Mononuclear cell (primary cell): ENCODE results near the gene CARD14. TPM values are rescaled to one million over a fixed set of nuclear protein-coding genes. Genes with fewer than 3 reads are reported as not detected.

ENCODE experiments used
- H3K27me3 ChIP-seq: 2 replicates; pipeline ENCODE4 v1.6.0; 2011; ENCODE audit warnings: low read length, control low read depth; ENCODE audit not compliant: insufficient read depth
- H3K4me1 ChIP-seq: 2 replicates; pipeline ENCODE4 v1.5.1; 2011; ENCODE audit warnings: mild to moderate bottlenecking, low read length, control low read depth; ENCODE audit not compliant: insufficient read depth
- H3K4me3 ChIP-seq: 2 replicates; pipeline ENCODE4 v1.5.1; 2011; ENCODE audit warnings: mild to moderate bottlenecking, low read length, moderate library complexity
- H3K9me3 ChIP-seq: 2 replicates; pipeline ENCODE4 v1.5.1; 2011; ENCODE audit warnings: low read depth, mild to moderate bottlenecking, control low read depth, low read length
- total RNA-seq: library from RNA; depleted of rRNA; stranded (reverse); fragments of >200 nt; gene quantifications from one replicate; pipeline ENCODE4 v1.2.3, GENCODE V29; 2012

The CARD14 gene
- total RNA-seq, 1 donor: under 0.01 TPM

DNA sequence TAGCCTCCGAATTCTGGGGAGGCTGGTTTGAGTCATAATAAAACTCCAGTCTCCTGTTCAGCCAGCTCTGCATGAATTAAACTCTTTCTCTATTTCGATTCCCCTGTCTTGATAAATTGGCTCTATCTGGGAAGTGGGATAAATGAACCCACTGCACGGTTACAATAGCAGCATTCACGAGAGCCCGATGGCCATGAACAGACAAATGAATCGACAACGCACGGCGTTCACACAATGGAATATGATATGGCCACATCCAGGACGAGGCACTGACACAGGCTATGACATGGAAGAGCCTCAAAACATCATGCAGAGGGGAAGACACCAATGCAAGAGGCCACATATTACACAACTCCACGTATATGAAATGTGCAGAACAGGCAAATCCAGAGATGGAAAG, 5.6 kb upstream of the CARD14 start:
- H3K27me3 ChIP-seq: peaks cover 2% of the 10 kb centered on the region

DNA sequence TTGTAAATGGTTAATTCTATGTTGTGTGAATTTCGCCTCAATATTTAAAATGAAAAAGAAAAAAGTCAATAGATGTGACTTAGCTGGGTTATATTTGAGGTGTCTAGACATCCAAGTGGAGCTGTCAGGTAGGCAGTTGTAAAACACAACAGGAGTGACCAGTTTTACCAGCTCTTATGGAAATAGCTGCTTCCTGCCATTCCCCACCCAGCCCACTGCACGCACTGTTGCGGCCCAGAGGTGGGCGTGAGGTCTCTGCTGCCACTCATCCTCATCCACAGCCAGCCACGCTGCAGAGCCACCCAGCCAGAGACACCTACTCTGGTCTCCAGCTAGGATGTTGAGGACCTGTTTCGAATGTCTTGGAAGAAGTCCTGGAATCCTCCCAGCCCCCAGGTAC, 3.4 kb upstream of the CARD14 start:
- Histone ChIP-seq H3K4me3 (no peak overlapping the region), H3K9me3 (no peaks in the 10 kb centered on the region), H3K27me3 (no peaks in the 10 kb centered on the region), H3K4me1 (no peaks in the 10 kb centered on the region)

More for the DNA sequence above, 5.6 kb upstream of the CARD14 start:
- Histone ChIP-seq H3K4me3 (no peak overlapping the region), H3K9me3 (no peaks in the 10 kb centered on the region), H3K4me1 (no peaks in the 10 kb centered on the region)

- Histone ChIP-seq H3K9me3 (no peaks in the 10 kb centered on the region), H3K4me1 (no peaks in the 10 kb centered on the region), H3K27me3 (no peaks in the 10 kb centered on the region)
Measured at GRCh38 chr17:80168371-80168770, 1.5 kb upstream of the CARD14 start.

GRCh38 chr17:80169107-80169506, 723 bp upstream of the CARD14 start:
- Histone ChIP-seq H3K27me3 (no peaks in the 10 kb centered on the region), H3K9me3 (no peaks in the 10 kb centered on the region), H3K4me3 (no peak overlapping the region), H3K4me1 (no peaks in the 10 kb centered on the region)

More at GRCh38 chr17:80168371-80168770, 1.5 kb upstream of the CARD14 start:
- no peak overlapping the region for H3K4me3 ChIP-seq

- no peaks in the 10 kb centered on the region for H3K9me3 ChIP-seq
- no peaks in the 10 kb centered on the region for H3K27me3 ChIP-seq
- H3K4me3 ChIP-seq: no peak overlapping the region
- H3K4me1 ChIP-seq: no peaks in the 10 kb centered on the region
Measured at GRCh38 chr17:80171681-80172080, 1.9 kb downstream of the CARD14 start.

DNA sequence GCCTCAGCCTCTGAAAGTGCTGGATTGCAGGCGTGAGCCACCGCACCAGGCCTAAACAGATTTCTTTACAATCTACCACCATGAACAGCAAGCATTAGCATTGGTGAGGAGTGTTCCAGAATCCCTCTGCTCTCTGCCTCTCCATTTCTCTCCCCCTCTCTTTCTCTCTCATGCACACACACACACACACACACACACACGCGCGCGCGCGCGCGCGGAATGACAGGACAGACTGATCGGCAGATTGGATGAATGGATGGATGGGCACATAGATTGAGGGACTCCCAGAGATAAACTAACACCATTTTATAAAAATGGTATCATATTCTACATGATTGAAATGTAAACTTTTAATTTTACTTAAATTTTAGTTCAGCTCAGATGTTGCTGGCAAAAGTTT, 3.3 kb downstream of the CARD14 start:
- H3K4me1 ChIP-seq: no peaks in the 10 kb centered on the region
- H3K27me3 ChIP-seq: no peaks in the 10 kb centered on the region

GRCh38 chr17:80173916-80174315, 4.1 kb downstream of the CARD14 start:
- H3K27me3 ChIP-seq: no peaks in the 10 kb centered on the region
- no peaks in the 10 kb centered on the region for H3K4me1 ChIP-seq
- no peaks in the 10 kb centered on the region for H3K9me3 ChIP-seq
- no peak overlapping the region for H3K4me3 ChIP-seq

More for the DNA sequence above, 3.3 kb downstream of the CARD14 start:
- H3K9me3 ChIP-seq: no peaks in the 10 kb centered on the region
- no peak overlapping the region for H3K4me3 ChIP-seq

- Histone ChIP-seq H3K27me3 (no peaks in the 10 kb centered on the region), H3K4me3 (no peak overlapping the region), H3K4me1 (no peaks in the 10 kb centered on the region), H3K9me3 (no peaks in the 10 kb centered on the region)
Measured at GRCh38 chr17:80176757-80177156, 6.9 kb downstream of the CARD14 start.

GRCh38 chr17:80177986-80178595, 8.3 kb downstream of the CARD14 start:
- Histone ChIP-seq H3K4me3 (no peak overlapping the region), H3K9me3 (no peaks in the 10 kb centered on the region)

DNA sequence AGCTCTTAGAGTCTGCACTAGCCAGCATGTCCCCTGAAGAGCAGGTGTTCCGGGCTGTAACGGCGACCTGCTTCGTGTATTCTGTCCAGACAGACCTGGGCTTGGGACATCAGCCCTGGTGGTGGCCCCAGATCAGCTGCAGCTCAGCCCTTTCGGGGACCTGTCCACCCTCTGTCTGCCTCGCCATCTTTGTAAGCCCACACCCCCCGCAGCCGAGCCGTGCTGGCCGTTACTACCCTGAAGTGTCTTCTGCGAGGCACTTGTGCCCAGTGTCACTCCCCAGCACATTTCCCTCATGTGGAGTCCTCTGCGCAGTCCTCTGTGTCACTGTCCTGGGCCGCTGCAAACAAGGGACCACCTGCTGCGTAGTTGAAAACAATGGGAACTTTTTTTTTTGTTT, 10.4 kb downstream of the CARD14 start:
- no peak overlapping the region for H3K4me3 ChIP-seq
- no peaks in the 10 kb centered on the region for H3K4me1 ChIP-seq
- no peaks in the 10 kb centered on the region for H3K27me3 ChIP-seq
- no peaks in the 10 kb centered on the region for H3K9me3 ChIP-seq

More at GRCh38 chr17:80177986-80178595, 8.3 kb downstream of the CARD14 start:
- H3K4me1 ChIP-seq: no peaks in the 10 kb centered on the region
- H3K27me3 ChIP-seq: no peaks in the 10 kb centered on the region

DNA sequence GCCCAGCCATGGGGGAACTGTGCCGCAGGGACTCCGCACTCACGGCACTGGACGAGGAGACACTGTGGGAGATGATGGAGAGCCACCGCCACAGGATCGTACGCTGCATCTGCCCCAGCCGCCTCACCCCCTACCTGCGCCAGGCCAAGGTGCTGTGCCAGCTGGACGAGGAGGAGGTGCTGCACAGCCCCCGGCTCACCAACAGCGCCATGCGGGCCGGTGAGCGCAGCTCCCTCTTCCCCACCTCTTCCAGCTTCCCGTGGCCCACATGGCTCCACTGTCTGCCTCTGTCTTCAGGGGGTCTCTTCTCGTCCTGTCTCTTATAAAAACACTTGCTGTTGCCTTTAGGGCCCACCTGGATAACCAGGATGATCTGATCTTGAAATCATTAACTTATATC, 11.6 kb downstream of the CARD14 start:
- Histone ChIP-seq H3K4me3 (no peak overlapping the region), H3K27me3 (no peaks in the 10 kb centered on the region), H3K4me1 (no peaks in the 10 kb centered on the region), H3K9me3 (no peaks in the 10 kb centered on the region)

DNA sequence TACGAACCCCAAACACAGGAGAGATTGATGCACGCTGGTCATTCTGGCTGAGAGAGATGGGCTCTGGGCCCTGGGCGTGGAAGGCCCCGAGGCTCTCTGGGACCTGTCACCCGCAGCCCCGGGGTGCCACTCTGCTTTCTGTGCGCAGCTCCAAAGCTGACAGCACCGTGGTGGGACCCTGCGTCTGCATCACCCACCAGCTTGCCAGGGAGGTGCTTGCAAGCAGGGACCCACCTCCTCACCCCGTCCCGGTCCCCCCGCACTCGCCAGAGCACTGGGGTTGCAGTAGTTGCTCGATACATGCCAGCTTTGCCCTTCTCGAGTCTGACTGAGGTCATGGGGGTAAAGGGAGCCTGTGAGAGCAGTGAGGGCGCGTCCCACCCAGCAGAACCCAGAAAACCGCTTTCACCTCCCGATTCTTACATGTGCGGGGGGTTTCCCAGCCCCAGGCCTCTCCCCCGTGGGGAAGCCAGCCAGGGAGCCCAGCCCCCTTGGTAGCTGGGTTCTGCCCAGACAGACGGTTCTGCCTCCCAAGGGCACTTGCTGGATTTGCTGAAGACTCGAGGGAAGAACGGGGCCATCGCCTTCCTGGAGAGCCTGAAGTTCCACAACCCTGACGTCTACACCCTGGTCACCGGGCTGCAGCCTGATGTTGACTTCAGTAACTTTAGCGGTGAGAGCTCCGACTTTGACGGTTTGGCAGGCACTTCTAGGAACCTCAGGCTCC, 12.5 kb downstream of the CARD14 start:
- Histone ChIP-seq H3K4me3 (no peak overlapping the region), H3K4me1 (no peaks in the 10 kb centered on the region), H3K9me3 (no peaks in the 10 kb centered on the region), H3K27me3 (no peaks in the 10 kb centered on the region)

DNA sequence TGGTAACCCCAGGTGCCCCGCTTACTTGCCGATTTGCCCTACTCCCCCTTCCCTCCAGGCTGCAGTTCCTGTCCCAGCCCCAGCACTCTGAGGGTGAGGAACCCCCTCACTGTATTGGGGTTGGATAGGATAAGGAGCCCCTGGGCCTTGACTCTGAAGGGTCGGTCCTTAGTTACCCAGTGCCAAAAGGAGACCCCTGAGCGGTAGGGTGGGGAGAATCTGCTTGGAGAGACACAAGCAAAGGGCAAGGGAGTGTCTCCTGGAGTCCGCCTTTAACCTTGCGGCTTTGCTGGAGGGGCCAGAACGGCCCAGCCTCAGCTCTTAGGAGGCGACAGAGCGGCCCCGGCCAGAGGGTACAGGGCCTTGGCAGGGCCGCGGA, 13.0 kb downstream of the CARD14 start:
- H3K9me3 ChIP-seq: no peaks in the 10 kb centered on the region
- no peaks in the 10 kb centered on the region for H3K27me3 ChIP-seq
- H3K4me3 ChIP-seq: no peak overlapping the region
- no peaks in the 10 kb centered on the region for H3K4me1 ChIP-seq

DNA sequence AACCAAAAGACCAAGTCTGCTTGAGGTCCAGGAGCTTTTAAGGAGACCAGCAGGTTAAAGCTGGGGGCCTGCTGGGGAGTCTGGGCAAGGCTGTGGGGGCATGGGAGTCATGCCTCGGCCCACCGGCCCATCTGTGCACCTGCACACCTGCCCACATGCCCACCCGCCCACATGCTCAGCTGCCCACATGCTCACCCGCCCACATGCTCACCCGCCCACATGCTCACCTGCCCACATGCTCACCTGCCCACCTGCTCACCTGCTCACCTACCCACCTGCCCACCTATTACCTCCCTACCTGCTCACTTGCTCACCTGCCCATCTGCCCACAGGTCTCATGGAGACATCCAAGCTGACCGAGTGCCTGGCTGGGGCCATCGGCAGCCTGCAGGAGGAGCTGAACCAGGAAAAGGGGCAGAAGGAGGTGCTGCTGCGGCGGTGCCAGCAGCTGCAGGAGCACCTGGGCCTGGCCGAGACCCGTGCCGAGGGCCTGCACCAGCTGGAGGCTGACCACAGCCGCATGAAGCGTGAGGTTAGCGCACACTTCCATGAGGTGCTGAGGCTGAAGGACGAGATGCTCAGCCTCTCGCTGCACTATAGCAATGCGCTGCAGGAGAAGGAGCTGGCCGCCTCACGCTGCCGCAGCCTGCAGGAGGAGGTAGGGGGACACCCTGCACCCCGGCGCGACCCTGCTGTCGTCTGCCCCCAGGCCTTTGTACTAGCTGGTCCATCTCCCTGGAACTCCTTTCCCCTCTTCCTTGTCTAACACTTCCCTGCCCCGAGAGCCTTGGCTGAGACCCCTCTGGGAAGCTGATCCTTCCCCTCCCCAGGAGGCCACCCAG, 14.0 kb downstream of the CARD14 start:
- no peak overlapping the region for H3K4me3 ChIP-seq
- no peaks in the 10 kb centered on the region for H3K4me1 ChIP-seq
- H3K27me3 ChIP-seq: no peaks in the 10 kb centered on the region
- H3K9me3 ChIP-seq: no peaks in the 10 kb centered on the region

GRCh38 chr17:80184423-80184714, 14.5 kb downstream of the CARD14 start:
- Histone ChIP-seq H3K9me3 (no peaks in the 10 kb centered on the region), H3K27me3 (no peaks in the 10 kb centered on the region), H3K4me1 (no peaks in the 10 kb centered on the region), H3K4me3 (no peak overlapping the region)
